Breast epithelium (tissue), 3 donors: ENCODE measurements around the gene RASAL1.

ENCODE experiments used
- POLR2AphosphoS5 ChIP-seq, 3 donors: sonication (generic); formaldehyde crosslinking; IDR thresholded peaks; one replicate each; pipeline ENCODE4 v1.6.1; 2017; ENCODE audit warnings: antibody characterized with exemption in 3 of 3
- TF ChIP-seq, protein P1 (sequence below), 3 donors: fragments of 450-650 bp; IDR thresholded peaks; one replicate each; pipeline ENCODE4 v1.5.1; 2016 to 2017; ENCODE audit warnings: antibody characterized with exemption in 3 of 3, mild to moderate bottlenecking in 3 of 3, moderate library complexity in 3 of 3

DNA sequence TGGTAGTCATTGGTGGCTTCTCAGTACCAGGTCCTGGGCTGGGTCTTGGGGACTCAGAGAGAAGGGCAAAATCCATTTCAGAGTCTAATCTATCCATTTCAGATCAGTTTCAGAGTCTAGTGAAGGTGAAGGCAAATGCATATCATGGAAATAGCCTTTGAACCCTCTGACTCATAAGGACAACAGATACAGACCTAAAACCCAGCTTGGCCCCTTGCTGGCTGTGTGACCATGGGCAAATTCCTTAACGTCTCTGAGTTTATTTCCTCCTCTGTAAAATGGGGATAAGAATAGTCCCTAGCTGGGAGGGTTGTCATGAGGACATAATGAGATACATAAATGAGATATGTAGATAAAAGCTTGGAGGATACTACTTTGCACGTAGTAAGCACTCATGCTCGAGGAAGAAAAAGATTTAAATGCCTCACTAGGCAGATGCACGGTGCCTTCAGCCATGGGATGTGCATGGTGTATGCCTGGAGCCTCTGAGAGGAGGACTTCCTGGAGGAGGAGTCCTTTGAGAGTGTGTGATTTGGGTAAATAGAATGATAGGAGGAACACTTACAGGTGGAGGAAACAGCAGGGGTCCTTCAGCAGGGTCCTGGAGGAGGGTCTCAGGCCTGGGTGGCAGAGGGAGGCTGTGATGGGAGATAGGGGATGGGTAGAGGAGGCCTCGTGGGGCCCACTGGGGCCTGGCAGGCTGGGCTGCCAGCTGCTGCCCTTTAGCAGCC is 71.0 kb downstream of the RASAL1 start:
- TF ChIP-seq, protein P1, sequence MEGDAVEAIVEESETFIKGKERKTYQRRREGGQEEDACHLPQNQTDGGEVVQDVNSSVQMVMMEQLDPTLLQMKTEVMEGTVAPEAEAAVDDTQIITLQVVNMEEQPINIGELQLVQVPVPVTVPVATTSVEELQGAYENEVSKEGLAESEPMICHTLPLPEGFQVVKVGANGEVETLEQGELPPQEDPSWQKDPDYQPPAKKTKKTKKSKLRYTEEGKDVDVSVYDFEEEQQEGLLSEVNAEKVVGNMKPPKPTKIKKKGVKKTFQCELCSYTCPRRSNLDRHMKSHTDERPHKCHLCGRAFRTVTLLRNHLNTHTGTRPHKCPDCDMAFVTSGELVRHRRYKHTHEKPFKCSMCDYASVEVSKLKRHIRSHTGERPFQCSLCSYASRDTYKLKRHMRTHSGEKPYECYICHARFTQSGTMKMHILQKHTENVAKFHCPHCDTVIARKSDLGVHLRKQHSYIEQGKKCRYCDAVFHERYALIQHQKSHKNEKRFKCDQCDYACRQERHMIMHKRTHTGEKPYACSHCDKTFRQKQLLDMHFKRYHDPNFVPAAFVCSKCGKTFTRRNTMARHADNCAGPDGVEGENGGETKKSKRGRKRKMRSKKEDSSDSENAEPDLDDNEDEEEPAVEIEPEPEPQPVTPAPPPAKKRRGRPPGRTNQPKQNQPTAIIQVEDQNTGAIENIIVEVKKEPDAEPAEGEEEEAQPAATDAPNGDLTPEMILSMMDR (IDR thresholded peaks at IDR 0.05), result no peak
- no peak for TF ChIP-seq POLR2AphosphoS5 (IDR thresholded peaks at IDR 0.05)
